Endothelial cell of umbilical vein (primary cell): Measurements from ENCODE around the gene RGS21. TPM values are rescaled to one million over a fixed set of nuclear protein-coding genes. Genes with fewer than 3 reads are reported as not detected.

Source experiments
- BruUV-seq: library from RNA; stranded (reverse); fragments of 400-500 nt; replicated peaks from 2 replicates; lab custom pipeline; 2021; lab: Mats Ljungman, UMichigan
- CTCF ChIA-PET: fragments of 300-600, 350-600 bp; sonication (Branson Sonifier 250); formaldehyde crosslinking; loops from one replicate; lab custom pipeline; 2021; ENCODE audit warnings: antibody characterized with exemption, inconsistent platforms; lab: Charles Lee
- POLR2A ChIA-PET: fragments of 300-600, 350-600 bp; sonication (Branson Sonifier 250); formaldehyde crosslinking; loops from one replicate; lab custom pipeline; 2021; ENCODE audit warnings: antibody characterized with exemption, inconsistent platforms; lab: Charles Lee
- DNase-seq: peaks from one replicate; pipeline ENCODE4 v3.0.0-alpha.2; 2011; ENCODE audit warnings: low read depth, low spot score
- FAIRE-seq: peaks from 2 replicates; lab custom pipeline; 2011; peaks lifted over from hg19 to GRCh38; lab: Jason Lieb, UNC
- H2AFZ ChIP-seq: 2 replicates; pipeline ENCODE4 v1.6.0; 2012; ENCODE audit warnings: low read depth, low read length, control low read depth, inconsistent platforms
- H3K27ac ChIP-seq: 2 replicates; pipeline ENCODE4 v1.5.1; 2011; ENCODE audit warnings: low read depth, mild to moderate bottlenecking, control low read depth, low read length, moderate library complexity; ENCODE audit not compliant: insufficient read depth
- H3K27me3 ChIP-seq, 2 experiments: 2 replicates each; pipeline versions ENCODE4 v1.6.0 to v1.6.1; 2011; ENCODE audit warnings: low read length in 2 of 2, mixed read lengths in 1 of 2; ENCODE audit not compliant: control insufficient read depth in 2 of 2, insufficient read depth in 2 of 2
- H3K36me3 ChIP-seq, 2 experiments: 2 replicates in 1 of 2; 3 replicates in 1 of 2; pipeline ENCODE4 v1.5.1; 2011; ENCODE audit warnings: low read length in 2 of 2, mild to moderate bottlenecking in 1 of 2, moderate library complexity in 1 of 2; ENCODE audit not compliant: control insufficient read depth in 2 of 2, insufficient read depth in 2 of 2; ENCODE audit errors: extremely low read depth in 1 of 2
- H3K4me1 ChIP-seq: 3 replicates; pipeline ENCODE4 v1.5.1; 2011; ENCODE audit warnings: mild to moderate bottlenecking, low read length; ENCODE audit not compliant: control insufficient read depth, insufficient read depth; ENCODE audit errors: extremely low read depth
- H3K4me2 ChIP-seq: 2 replicates; pipeline ENCODE4 v1.6.1; 2011; ENCODE audit warnings: low read length, control low read depth, mixed read lengths; ENCODE audit not compliant: insufficient read depth
- H3K4me3 ChIP-seq, 3 experiments: fragments of 200-600 bp in 1 of 3; sonication (generic), shearing (Covaris generic) in 1 of 3; replicated peaks in 1 of 3; 2 replicates each; pipeline ENCODE4 v1.5.1; 2011 to 2016; ENCODE audit warnings: control low read depth in 3 of 3, low read length in 3 of 3, mild to moderate bottlenecking in 2 of 3, inconsistent platforms in 1 of 3, low read depth in 1 of 3, moderate library complexity in 1 of 3; ENCODE audit not compliant: insufficient read depth in 1 of 3
- H3K79me2 ChIP-seq: 2 replicates; pipeline ENCODE4 v1.6.0; 2012; ENCODE audit warnings: low read length, inconsistent platforms; ENCODE audit not compliant: control insufficient read depth, insufficient read depth
- H3K9ac ChIP-seq: replicated peaks from 2 replicates; pipeline ENCODE3; 2011; ENCODE audit warnings: low read length, control low read depth; ENCODE audit not compliant: insufficient read depth; ENCODE audit errors: extremely low read depth
- H3K9me1 ChIP-seq: replicated peaks from 3 replicates; pipeline ENCODE4 v1.6.0; 2011; ENCODE audit warnings: mild to moderate bottlenecking, low read length; ENCODE audit not compliant: control insufficient read depth, insufficient read depth; ENCODE audit errors: extremely low read depth
- H3K9me3 ChIP-seq: replicated peaks from 2 replicates; pipeline ENCODE4 v1.5.1; 2012; ENCODE audit warnings: low read length, inconsistent platforms; ENCODE audit not compliant: control insufficient read depth, insufficient read depth
- H4K20me1 ChIP-seq: replicated peaks from 2 replicates; pipeline ENCODE3; 2011; ENCODE audit warnings: mild to moderate bottlenecking, low read length; ENCODE audit not compliant: control insufficient read depth, insufficient read depth; ENCODE audit errors: extremely low read depth
- CTCF ChIP-seq, 2 donors: IDR thresholded peaks; 1 replicate in 1 of 2; 2 replicates in 1 of 2; pipeline ENCODE4 v1.5.1; 2011; ENCODE audit warnings: low read length in 2 of 2, mild to moderate bottlenecking in 2 of 2, moderate library complexity in 2 of 2, control low read depth in 1 of 2, inconsistent platforms in 1 of 2, low read depth in 1 of 2; ENCODE audit not compliant: insufficient read depth in 1 of 2; ENCODE audit errors: extremely low read depth in 1 of 2
- EZH2 ChIP-seq: IDR thresholded peaks from 2 replicates; pipeline ENCODE4 v1.6.1; 2012; ENCODE audit warnings: borderline replicate concordance, low read depth, mild to moderate bottlenecking, moderate library complexity, low read length, inconsistent platforms; ENCODE audit not compliant: severe bottlenecking
- FOS ChIP-seq: IDR thresholded peaks from 2 replicates; pipeline ENCODE4 v1.6.1; 2011; ENCODE audit warnings: mild to moderate bottlenecking, low read length, moderate library complexity, borderline replicate concordance; ENCODE audit not compliant: insufficient read depth
- GATA2 ChIP-seq: IDR thresholded peaks from 2 replicates; pipeline ENCODE4 v1.7.0; 2011; ENCODE audit warnings: low read depth, mild to moderate bottlenecking, moderate library complexity, mixed read lengths, low read length; ENCODE audit not compliant: insufficient read length, insufficient read depth
- JUN ChIP-seq: IDR thresholded peaks from 2 replicates; pipeline ENCODE4 v1.6.1; 2011; ENCODE audit warnings: borderline replicate concordance, low read depth; ENCODE audit not compliant: insufficient read length, insufficient read depth
- MAX ChIP-seq: IDR thresholded peaks from 2 replicates; pipeline ENCODE4 v1.6.1; 2011; ENCODE audit not compliant: insufficient read depth, insufficient read length
- MYC ChIP-seq: IDR thresholded peaks from one replicate; pipeline ENCODE4 v1.6.1; 2011; ENCODE audit warnings: mild to moderate bottlenecking, low read depth, low read length
- POLR2A ChIP-seq: IDR thresholded peaks from 2 replicates; pipeline ENCODE4 v1.6.1; 2012; ENCODE audit warnings: low read depth, mild to moderate bottlenecking, control low read depth, low read length
- POLR2AphosphoS5 ChIP-seq: IDR thresholded peaks from 2 replicates; pipeline ENCODE4 v1.6.1; 2012; ENCODE audit warnings: low read depth, mild to moderate bottlenecking, control low read depth, low read length, moderate library complexity; ENCODE audit not compliant: insufficient read depth
- dilution Hi-C: fragments of 300-500 bp; cut with MboI; formaldehyde crosslinking; loops from one replicate; pipeline ENCODE4 v1.15.0; 2019; ENCODE audit warnings: low sequenced_read_pairs; ENCODE audit not compliant: extremely low pct_ligation_motif_present
- intact Hi-C: fragments of 100-400 bp; cut with micrococcal nuclease; formaldehyde crosslinking; loops from one replicate; pipeline ENCODE4 v1.10.0; 2022
- polyA plus RNA-seq, 4 experiments: library from polyadenylated mRNA; depleted of rRNA in 3 of 4; stranded (reverse) in 3 of 4; unstranded in 1 of 4; fragments of >200 nt; gene quantifications; 2 replicates each; pipeline versions ENCODE4 v1.2.1 to v1.2.3, GENCODE V29; 2011 to 2012; ENCODE audit warnings: missing spikeins in 1 of 4
- total RNA-seq: library from RNA; stranded (reverse); gene quantifications from 2 replicates; pipeline ENCODE4 v1.2.3, GENCODE V29; 2021

Gene RGS21
- total and polyA plus RNA-seq, 2 donors (not counting 3 experiments of a cell fraction or from before 2014, with no cell fraction given) = not detected

GRCh38 chr1:192378878-192379277 is 62.1 kb downstream of the RGS21 start:
- Histone ChIP-seq H2AFZ (no peak overlapping the region), H3K79me2 (no peaks in the 10 kb centered on the region), H3K9me1 (no peaks in the 10 kb centered on the region), H3K27ac (no peak overlapping the region), H3K4me3 (no peak overlapping the region), H3K27me3 (no peaks in the 10 kb centered on the region), H3K36me3 (no peaks in the 10 kb centered on the region), H3K9me3 (no peaks in the 10 kb centered on the region), H3K9ac (no peak overlapping the region), H4K20me1 (no peaks in the 10 kb centered on the region), H3K4me1 (no peaks in the 10 kb centered on the region), H3K4me2 (no peak overlapping the region)
- BruUV-seq = no TSS peak
- no peak for TF ChIP-seq CTCF (IDR thresholded peaks at IDR 0.05; ENCODE audit: extremely low read depth in 1 of 2, insufficient read depth in 1 of 2, low read depth in 1 of 2, low read length in 2 of 2)
- TF ChIP-seq POLR2AphosphoS5 = no peak
- no peak for TF ChIP-seq MAX
- TF ChIP-seq FOS = no peak
- TF ChIP-seq GATA2 = no peak
- no peak for TF ChIP-seq MYC
- TF ChIP-seq POLR2A = no peak
- no peak for TF ChIP-seq JUN
- no peak for TF ChIP-seq EZH2
- intact Hi-C loops (no loop called here), dilution Hi-C loops (no loop called here)
- CTCF ChIA-PET = no interaction called here
- FAIRE-seq (no peak), DNase-seq (no peak)
- POLR2A ChIA-PET = no interaction called here
